Fibroblast of mammary gland (primary cell): ENCODE data around the gene G2E3.

Experiments used
- DNase-seq: peaks from one replicate; pipeline ENCODE4 v3.0.0-alpha.2; 2010; ENCODE audit warnings: low read depth
- H3K4me3 ChIP-seq: 2 replicates; pipeline ENCODE4 v1.5.1; 2011; ENCODE audit warnings: low read depth, mild to moderate bottlenecking, low read length, moderate library complexity; ENCODE audit not compliant: control insufficient read depth
- TF ChIP-seq, protein P1 (sequence below): conservative IDR thresholded peaks from 2 replicates; pipeline ENCODE4 v1.5.1; 2011; ENCODE audit warnings: low read depth, low read length, inconsistent platforms; ENCODE audit not compliant: control insufficient read depth, insufficient read depth

Gene G2E3

DNA sequence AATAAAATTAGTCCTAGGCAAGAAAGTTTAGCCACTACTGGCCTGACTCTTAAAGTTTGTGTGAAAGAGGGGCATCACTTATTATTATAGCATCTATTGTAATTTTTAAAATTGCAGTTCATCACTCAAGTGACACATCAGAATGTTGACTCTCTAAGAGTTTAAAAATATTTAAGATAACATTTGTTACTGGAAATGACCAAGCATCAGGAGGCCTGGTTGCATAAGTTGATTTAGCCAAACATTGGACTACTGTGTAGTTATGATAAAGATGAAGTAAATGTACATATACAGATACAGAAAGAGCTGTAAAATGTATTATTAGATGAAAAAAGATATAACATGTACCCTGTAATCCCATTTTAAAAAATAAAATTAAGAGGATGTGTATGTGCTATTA lies 110.6 kb downstream of the G2E3 start:
- DNase-seq: no peak
- TF ChIP-seq, protein P1, sequence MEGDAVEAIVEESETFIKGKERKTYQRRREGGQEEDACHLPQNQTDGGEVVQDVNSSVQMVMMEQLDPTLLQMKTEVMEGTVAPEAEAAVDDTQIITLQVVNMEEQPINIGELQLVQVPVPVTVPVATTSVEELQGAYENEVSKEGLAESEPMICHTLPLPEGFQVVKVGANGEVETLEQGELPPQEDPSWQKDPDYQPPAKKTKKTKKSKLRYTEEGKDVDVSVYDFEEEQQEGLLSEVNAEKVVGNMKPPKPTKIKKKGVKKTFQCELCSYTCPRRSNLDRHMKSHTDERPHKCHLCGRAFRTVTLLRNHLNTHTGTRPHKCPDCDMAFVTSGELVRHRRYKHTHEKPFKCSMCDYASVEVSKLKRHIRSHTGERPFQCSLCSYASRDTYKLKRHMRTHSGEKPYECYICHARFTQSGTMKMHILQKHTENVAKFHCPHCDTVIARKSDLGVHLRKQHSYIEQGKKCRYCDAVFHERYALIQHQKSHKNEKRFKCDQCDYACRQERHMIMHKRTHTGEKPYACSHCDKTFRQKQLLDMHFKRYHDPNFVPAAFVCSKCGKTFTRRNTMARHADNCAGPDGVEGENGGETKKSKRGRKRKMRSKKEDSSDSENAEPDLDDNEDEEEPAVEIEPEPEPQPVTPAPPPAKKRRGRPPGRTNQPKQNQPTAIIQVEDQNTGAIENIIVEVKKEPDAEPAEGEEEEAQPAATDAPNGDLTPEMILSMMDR: no peak
- no peak overlapping the region for H3K4me3 ChIP-seq
